GM19099 (cell line): ENCODE measurements around the gene ITM2C.

Source experiments
- POLR2A ChIP-seq: IDR thresholded peaks from 3 replicates; pipeline ENCODE4 v1.6.1; 2011; ENCODE audit warnings: low read depth; ENCODE audit not compliant: insufficient read length; ENCODE audit errors: extremely low read depth

ITM2C gene

DNA sequence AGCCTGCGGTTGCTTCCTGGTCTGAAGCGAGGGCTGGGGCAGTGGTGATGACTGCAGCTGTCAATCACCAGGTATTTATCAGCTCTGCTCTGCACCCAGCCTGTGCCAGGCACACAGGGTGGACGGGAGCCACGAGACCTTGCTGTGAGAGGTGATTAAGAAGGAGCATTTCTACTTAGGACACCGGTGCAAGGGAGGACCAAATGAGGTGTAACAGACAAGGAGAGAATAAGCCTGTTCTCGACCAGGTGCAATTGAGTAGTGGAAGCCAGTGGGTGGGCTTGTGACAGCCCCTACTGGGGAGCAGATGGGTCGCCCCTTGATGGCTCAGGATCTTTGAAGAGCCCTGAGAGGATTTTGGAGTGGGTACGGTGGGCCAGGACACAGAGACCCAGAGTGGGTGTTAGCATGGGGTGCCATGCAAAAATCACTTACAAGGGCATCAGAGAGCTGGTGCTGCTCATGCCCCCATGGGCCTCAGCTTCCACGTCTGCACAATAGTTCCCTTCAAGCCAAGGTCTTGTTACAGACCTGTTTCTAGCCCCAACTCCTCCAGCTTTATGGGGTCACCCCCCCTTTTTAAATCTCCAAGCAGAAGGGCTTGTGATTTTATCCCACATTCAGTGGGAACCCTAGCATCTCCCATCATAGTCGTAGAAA, 35.7 kb downstream of the ITM2C start:
- no peak for TF ChIP-seq POLR2A

DNA sequence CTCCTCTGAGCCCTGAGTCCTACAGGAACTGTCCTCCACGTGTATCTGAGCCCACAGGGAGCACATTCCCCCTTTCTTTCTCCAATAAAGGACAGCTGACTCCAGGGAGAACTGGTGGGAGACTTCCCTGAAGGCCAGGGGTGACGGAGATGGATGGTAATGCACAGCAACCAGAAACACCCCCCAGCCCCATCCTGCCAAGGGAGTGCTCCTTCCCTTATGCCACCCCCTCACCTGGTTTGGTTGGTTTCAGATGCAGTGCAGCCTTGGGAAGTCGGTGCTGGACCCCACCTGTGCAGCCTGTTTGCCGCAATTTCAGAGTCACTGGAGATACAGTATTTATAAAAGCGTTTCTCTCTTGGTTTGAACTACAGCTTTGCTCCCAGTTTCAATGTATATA, 36.3 kb downstream of the ITM2C start:
- no peak for TF ChIP-seq POLR2A

- no peak for TF ChIP-seq POLR2A
Observed at GRCh38 chr2:230902180-230902899, 37.6 kb downstream of the ITM2C start.

GRCh38 chr2:230903231-230904150, 38.7 kb downstream of the ITM2C start:
- TF ChIP-seq POLR2A = no peak

- no peak for TF ChIP-seq POLR2A
Observed at GRCh38 chr2:230904856-230905447, 40.2 kb downstream of the ITM2C start.

GRCh38 chr2:230905448-230906421, 41.0 kb downstream of the ITM2C start:
- no peak for TF ChIP-seq POLR2A

DNA sequence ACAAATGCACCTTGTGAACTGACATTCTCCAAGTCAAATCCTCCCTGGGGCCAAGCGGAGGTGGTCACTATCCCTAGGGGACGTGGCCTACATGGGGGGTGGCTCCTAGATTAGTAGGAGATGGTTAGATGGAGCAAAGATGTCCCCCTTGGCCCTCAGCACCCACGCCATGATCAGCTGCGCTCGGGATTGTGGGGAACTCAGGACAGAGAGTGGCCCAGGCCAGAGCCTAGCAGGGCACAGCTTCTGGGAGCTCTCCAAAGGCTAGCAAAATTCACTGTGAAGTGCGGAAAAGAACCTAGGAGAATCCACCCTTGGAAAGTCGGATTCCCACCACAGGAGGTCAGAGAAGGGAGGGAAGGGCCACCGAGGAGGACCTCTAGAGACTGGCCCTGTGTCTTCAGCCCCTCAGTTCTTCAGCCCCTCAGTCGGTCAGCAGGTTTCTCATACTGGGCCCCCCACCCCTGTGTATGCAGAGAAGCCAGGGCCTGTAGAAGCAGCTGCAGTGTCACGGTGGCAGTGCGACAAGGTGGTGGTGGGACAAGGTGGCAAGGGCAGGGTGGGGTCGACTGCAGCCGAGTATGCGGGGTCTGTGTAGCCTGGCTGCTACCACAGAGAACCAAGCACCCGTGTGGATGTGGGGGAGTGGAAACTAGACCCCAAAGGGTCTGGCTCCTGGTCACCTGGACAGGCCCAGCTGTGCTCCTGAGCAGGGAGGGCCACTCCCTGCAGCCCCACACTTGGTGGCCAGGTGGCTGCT, 41.9 kb downstream of the ITM2C start:
- no peak for TF ChIP-seq POLR2A

DNA sequence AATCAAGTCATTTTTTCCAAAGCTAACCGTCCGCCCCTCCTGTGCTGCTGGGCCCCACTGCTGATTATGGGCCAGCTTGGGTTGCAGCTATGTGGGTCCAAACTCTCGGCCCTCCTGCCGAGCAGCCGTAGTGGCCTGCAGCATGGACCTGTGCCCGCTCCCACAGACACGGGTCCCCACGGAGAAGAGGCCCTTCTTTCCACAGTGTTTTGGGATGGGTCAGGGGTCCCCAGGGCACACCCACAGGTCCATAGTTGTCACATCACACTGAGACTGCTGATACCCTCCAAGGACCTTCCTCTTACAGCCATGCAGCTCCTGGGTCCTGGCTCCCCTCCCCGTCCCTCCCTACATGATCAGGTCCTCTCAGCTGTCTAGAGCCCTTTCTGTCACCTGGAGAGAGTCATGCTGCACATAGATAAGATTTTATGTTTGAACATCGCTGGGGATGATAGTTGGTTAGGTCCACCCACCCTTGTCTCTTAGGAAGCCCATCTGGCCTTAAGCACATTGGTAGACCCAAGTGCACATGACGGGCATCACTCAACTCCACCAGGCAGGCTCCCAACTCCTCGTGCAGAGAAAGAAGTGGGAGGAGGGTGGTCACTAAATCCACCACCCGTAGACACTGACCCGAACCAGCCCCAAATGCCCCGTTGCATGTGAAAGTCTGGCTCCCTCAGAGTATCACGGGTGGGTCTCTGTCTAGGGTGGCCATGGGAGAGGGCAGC, 42.8 kb downstream of the ITM2C start:
- no peak for TF ChIP-seq POLR2A

GRCh38 chr2:230908092-230908594, 43.4 kb downstream of the ITM2C start:
- no peak for TF ChIP-seq POLR2A

DNA sequence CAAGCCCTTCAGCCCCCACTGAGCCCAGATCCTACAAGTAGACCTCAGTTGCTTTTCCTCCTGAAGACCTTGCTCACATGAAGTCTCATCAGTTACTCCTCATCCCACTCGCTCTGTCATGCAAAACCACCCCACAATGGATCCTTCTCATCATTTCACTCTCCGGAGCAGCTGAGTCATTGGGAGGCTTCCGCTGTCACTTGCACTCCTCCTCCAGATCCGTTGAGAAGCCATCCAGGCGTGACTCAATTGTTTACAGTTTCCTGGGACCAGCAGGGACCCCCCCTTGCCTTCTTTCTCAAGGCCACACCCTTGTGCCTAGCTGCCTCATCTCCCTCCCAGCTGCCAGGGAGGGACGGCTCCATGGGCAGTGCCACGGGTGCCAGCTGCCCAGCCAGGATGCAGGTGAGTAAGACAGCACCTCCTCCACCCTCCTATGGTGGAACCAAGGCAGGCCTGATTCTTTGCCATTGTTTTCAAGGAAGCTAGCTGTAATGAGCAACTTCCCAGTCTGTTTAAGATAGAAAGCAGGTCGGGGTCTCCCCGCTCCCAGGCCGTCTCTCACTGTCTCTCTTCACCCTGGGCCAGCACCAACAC, 44.0 kb downstream of the ITM2C start:
- no peak for TF ChIP-seq POLR2A

- no peak for TF ChIP-seq POLR2A
Observed at GRCh38 chr2:230909841-230910545, 45.3 kb downstream of the ITM2C start.
